ENCODE data around the gene CPS1. TPM values are rescaled to one million over a fixed set of nuclear protein-coding genes. Genes with fewer than 3 reads are reported as not detected.
A peak's percentile ranks its signal among the peaks of the same experiment; 100 is the strongest.

CPS1 gene
- total RNA-seq, 1 experiment from 2014 or later: 14.2 TPM

DNA sequence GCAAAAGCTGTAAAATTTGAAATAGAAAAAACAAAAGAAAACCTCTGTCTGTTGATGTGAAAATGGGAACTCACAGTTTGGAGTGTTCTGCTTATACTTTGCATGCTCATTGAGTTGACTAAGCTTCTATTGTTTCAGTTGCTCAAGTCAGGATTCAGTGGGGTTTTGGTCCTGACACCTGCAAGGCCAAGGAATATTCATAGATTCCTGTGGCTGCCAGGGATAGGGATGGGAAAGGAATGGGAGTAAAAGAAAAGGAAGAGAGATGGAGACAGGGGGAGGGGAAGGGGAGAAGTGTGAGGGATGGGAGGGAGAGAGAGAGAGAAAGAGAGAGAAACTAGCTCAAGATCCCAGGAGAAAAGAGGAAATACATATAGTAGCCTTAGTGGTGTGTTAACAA, 1.3 kb downstream of the CPS1 start:
- no peaks in the 10 kb centered on the region for H3K27me3 ChIP-seq (ENCODE audit: insufficient read depth, low read length)
- H4K5ac ChIP-seq (ENCODE audit: insufficient read length, low read depth, low read length): no peak overlapping the region
- H3K14ac ChIP-seq (ENCODE audit: insufficient read depth, low read length): no peak overlapping the region
- Mint-ChIP-seq H3K27me3 (ENCODE audit: low read depth) (no peaks in the 10 kb centered on the region), H3K27ac (peak overlapping the region; percentile 19 to 99 (median 96); a peak in 5 of 7 replicates), H3K9me3 (no peaks in the 10 kb centered on the region), H3K4me1 (peaks cover 22 to 24% of the 10 kb centered on the region in 2 experiments), H3K4me3 (0 out of 5 replicates have a peak overlapping the region, but pooled peaks of 1 of the 2 experiments have one; percentile 18), H3K36me3 (ENCODE audit: insufficient read depth in 1 of 3, low read depth in 3 of 3) (no peaks in the 10 kb centered on the region)
- peak; percentile 60 for DNase-seq
- H3K4ac ChIP-seq (ENCODE audit: low read depth, low read length): no peak overlapping the region
- H3K4me2 ChIP-seq (ENCODE audit: insufficient read depth, insufficient read length, low read length): no peak overlapping the region
- H3K9me3 ChIP-seq (ENCODE audit: control insufficient read depth, low read depth, low read length): no peaks in the 10 kb centered on the region
- no peak overlapping the region for H3K27ac ChIP-seq (ENCODE audit: insufficient read length, low read depth, low read length)
- H3K23ac ChIP-seq (ENCODE audit: insufficient read length, low read depth, low read length): no peak overlapping the region
- H3K9ac ChIP-seq (ENCODE audit: extremely low read depth, insufficient read length, low read length): no peak overlapping the region
- no peak overlapping the region for H2AK5ac ChIP-seq (ENCODE audit: insufficient read length, low read length)
- no peaks in the 10 kb centered on the region for H4K20me1 ChIP-seq (ENCODE audit: control insufficient read depth, insufficient read depth, insufficient read length)
- H4K8ac ChIP-seq (replicated peaks; ENCODE audit: insufficient read length, low read depth, low read length): no peak overlapping the region
- no peak overlapping the region for H2BK20ac ChIP-seq (ENCODE audit: low read depth, low read length, poor library complexity, severe bottlenecking)
- no peak overlapping the region for H2BK15ac ChIP-seq (ENCODE audit: low read depth, low read length)
- H3K23me2 ChIP-seq (ENCODE audit: insufficient read length, low read depth, low read length, poor library complexity, severe bottlenecking): no peaks in the 10 kb centered on the region
- no peak overlapping the region for H3K56ac ChIP-seq (ENCODE audit: insufficient read length, low read depth, low read length)
- no peak overlapping the region for H2BK120ac ChIP-seq (ENCODE audit: low read depth, low read length, poor library complexity, severe bottlenecking)
- no peak overlapping the region for H3K18ac ChIP-seq (ENCODE audit: insufficient read length, low read depth, low read length)
- TF ChIP-seq, protein P1, sequence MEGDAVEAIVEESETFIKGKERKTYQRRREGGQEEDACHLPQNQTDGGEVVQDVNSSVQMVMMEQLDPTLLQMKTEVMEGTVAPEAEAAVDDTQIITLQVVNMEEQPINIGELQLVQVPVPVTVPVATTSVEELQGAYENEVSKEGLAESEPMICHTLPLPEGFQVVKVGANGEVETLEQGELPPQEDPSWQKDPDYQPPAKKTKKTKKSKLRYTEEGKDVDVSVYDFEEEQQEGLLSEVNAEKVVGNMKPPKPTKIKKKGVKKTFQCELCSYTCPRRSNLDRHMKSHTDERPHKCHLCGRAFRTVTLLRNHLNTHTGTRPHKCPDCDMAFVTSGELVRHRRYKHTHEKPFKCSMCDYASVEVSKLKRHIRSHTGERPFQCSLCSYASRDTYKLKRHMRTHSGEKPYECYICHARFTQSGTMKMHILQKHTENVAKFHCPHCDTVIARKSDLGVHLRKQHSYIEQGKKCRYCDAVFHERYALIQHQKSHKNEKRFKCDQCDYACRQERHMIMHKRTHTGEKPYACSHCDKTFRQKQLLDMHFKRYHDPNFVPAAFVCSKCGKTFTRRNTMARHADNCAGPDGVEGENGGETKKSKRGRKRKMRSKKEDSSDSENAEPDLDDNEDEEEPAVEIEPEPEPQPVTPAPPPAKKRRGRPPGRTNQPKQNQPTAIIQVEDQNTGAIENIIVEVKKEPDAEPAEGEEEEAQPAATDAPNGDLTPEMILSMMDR (conservative IDR thresholded peaks at IDR 0.05): no peak
- no peak overlapping the region for H4K91ac ChIP-seq (ENCODE audit: insufficient read length, low read depth, low read length)
- no peaks in the 10 kb centered on the region for H3K79me1 ChIP-seq (ENCODE audit: insufficient read depth, low read depth, low read length, poor library complexity, severe bottlenecking)
- H2BK5ac ChIP-seq (ENCODE audit: insufficient read length, low read length): no peak overlapping the region
- no peak overlapping the region for H2BK12ac ChIP-seq (ENCODE audit: insufficient read length, low read depth, low read length)
- H3K4me1 ChIP-seq (ENCODE audit: insufficient read depth, low read length): peaks cover 2% of the 10 kb centered on the region; the same call in 1 of the 2 replicates
- no peaks in the 10 kb centered on the region for H3K79me2 ChIP-seq (ENCODE audit: insufficient read depth, low read length)
- no peak overlapping the region for H2AFZ ChIP-seq (ENCODE audit: low read length)
- H3T11ph ChIP-seq (ENCODE audit: low read length): no peak overlapping the region

Measured in H9 (cell line).